Stimulated activated CD4-positive, alpha-beta T cell treated with anti-CD3 and anti-CD28 coated beads, Interleukin-1b, Interleukin-23, amount 100 ng/mL, for 24 hours (primary cell): Measurements from ENCODE around the gene ZDHHC11.
"Not testable (repeated sequence)": the region's sequence is repeated elsewhere in the genome, so short reads cannot be mapped to it uniquely, and the experiment has no call there.

Experiments
- DNase-seq, 4 experiments: peaks; one replicate each; pipeline ENCODE4 v3.0.0-alpha.2; 2020; ENCODE audit warnings: low read depth in 4 of 4, low spot score in 1 of 4

Gene ZDHHC11

DNA sequence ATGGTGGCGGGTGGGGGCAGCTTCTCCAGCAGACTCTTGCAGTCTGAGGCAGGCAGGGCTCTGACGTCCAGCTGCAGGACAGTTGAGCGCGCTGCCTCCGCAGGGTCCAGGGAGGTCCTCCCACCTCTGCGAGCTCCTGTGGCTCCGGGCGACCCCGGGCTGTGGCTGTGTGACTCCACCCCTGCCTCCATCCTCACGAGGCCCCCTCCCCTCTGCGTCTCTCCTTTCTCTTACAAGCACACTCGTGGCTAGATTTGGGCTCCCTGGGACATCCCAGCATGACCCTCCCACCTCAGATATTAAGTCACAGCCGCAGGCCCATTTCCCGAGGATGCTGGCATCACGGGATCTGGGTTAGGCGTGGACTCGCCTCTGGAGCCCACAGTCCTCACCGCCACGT, 100.6 kb downstream of the ZDHHC11 start:
- not testable (repeated sequence) for DNase-seq

- no peak for DNase-seq
These were observed 101.6 kb downstream of the ZDHHC11 start for GRCh38 chr5:749101-749670.

- not testable (repeated sequence) for DNase-seq
These were observed 102.5 kb downstream of the ZDHHC11 start for GRCh38 chr5:748011-748980.

- not testable (repeated sequence) for DNase-seq
These were observed 103.4 kb downstream of the ZDHHC11 start for GRCh38 chr5:747303-747844.

- no peak for DNase-seq
These were observed 104.5 kb downstream of the ZDHHC11 start for GRCh38 chr5:746258-746761.
